ENCODE results near the gene LRRC42. TPM values are rescaled to one million over a fixed set of nuclear protein-coding genes. Genes with fewer than 3 reads are reported as not detected.

The LRRC42 gene
- total RNA-seq, 3 donors from 2014 or later: 11.2 to 20.0 (median 17.7) TPM

DNA sequence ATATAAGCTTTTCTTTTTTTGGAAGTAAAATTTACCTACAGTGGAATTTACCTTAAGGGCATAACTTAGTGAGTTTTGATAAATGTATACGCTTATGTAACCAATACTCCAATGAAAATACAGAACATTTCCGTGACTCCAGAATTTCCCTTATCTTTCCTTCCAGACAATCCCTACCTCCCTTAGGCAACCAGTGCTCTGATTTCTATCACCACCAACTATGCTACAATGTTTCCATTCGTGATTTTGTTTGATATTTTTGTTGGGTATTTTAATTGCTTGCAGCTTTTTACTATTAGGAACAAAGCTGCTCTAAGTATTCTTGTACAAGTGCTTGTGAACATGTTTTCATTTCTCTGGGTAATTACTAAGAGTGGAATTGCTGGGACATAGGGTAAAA lies 15.2 kb upstream of the LRRC42 start:
- Histone ChIP-seq H3K9me3 (no peaks in the 10 kb centered on the region), H3K27me3 (no peaks in the 10 kb centered on the region), H3K36me3 (no peaks in the 10 kb centered on the region), H3K4me1 (no peaks in the 10 kb centered on the region), H3K4me3 (no peak overlapping the region), H3K27ac (no peak overlapping the region)
- DNase-seq (ENCODE audit: low spot score in 2 of 2): no peak
- TF ChIP-seq POLR2AphosphoS5 (IDR thresholded peaks at IDR 0.05) (no peak), POLR2A (IDR thresholded peaks at IDR 0.05) (no peak)
- TF ChIP-seq, protein P1, sequence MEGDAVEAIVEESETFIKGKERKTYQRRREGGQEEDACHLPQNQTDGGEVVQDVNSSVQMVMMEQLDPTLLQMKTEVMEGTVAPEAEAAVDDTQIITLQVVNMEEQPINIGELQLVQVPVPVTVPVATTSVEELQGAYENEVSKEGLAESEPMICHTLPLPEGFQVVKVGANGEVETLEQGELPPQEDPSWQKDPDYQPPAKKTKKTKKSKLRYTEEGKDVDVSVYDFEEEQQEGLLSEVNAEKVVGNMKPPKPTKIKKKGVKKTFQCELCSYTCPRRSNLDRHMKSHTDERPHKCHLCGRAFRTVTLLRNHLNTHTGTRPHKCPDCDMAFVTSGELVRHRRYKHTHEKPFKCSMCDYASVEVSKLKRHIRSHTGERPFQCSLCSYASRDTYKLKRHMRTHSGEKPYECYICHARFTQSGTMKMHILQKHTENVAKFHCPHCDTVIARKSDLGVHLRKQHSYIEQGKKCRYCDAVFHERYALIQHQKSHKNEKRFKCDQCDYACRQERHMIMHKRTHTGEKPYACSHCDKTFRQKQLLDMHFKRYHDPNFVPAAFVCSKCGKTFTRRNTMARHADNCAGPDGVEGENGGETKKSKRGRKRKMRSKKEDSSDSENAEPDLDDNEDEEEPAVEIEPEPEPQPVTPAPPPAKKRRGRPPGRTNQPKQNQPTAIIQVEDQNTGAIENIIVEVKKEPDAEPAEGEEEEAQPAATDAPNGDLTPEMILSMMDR (IDR thresholded peaks at IDR 0.05): no peak
- intact Hi-C loops (cut with DNase I; ENCODE audit: low total_unique reads): no loop called here

DNA sequence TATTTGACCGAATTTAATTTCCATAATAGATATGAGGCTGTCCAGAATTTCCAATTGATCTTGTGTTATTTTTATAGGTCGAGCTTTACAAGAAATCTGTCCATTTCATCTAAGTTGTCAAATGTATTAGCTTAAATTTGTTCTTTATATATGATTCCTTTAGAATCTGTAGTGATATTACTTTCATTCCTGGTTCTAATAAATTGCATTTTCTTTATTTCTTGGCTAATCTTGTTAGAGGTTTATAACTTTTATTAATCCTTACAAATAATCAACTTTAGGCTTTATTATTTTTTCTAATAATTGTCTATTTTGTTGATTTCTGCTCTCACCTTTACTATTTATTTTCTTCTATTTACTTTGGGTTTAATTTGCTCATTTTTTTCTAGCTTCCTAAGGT lies 14.6 kb upstream of the LRRC42 start:
- no peak overlapping the region for H3K27ac ChIP-seq
- no peak overlapping the region for H3K4me3 ChIP-seq
- no peak for DNase-seq (ENCODE audit: low spot score in 2 of 2)
- H3K27me3 ChIP-seq: no peaks in the 10 kb centered on the region
- TF ChIP-seq, protein P1 (IDR thresholded peaks at IDR 0.05): no peak
- no peaks in the 10 kb centered on the region for H3K36me3 ChIP-seq
- no peaks in the 10 kb centered on the region for H3K9me3 ChIP-seq
- intact Hi-C loops (cut with DNase I; ENCODE audit: low total_unique reads): no loop called here
- H3K4me1 ChIP-seq: no peaks in the 10 kb centered on the region

- Histone ChIP-seq H3K4me1 (no peaks in the 10 kb centered on the region), H3K36me3 (no peaks in the 10 kb centered on the region), H3K4me3 (no peak overlapping the region), H3K9me3 (no peaks in the 10 kb centered on the region), H3K27ac (no peak overlapping the region), H3K27me3 (no peaks in the 10 kb centered on the region)
- intact Hi-C loops (cut with DNase I; ENCODE audit: low total_unique reads): no loop called here
- TF ChIP-seq POLR2AphosphoS5 (IDR thresholded peaks at IDR 0.05): no peak
- TF ChIP-seq, protein P1 (IDR thresholded peaks at IDR 0.05): no peak
- no peak for TF ChIP-seq POLR2A (IDR thresholded peaks at IDR 0.05)
- no peak for DNase-seq (ENCODE audit: low spot score in 2 of 2)
These were observed 11.9 kb upstream of the LRRC42 start for GRCh38 chr1:53934170-53934765.

GRCh38 chr1:53936430-53936829 lies 9.7 kb upstream of the LRRC42 start:
- H3K9me3 ChIP-seq: no peaks in the 10 kb centered on the region
- TF ChIP-seq POLR2AphosphoS5 (IDR thresholded peaks at IDR 0.05) (no peak), POLR2A (IDR thresholded peaks at IDR 0.05) (no peak)
- TF ChIP-seq, protein P1 (IDR thresholded peaks at IDR 0.05): no peak
- no peaks in the 10 kb centered on the region for H3K27me3 ChIP-seq
- no peak overlapping the region for H3K27ac ChIP-seq
- intact Hi-C loops (cut with DNase I; ENCODE audit: low total_unique reads): no loop called here
- H3K4me3 ChIP-seq: no peak overlapping the region
- no peaks in the 10 kb centered on the region for H3K4me1 ChIP-seq
- DNase-seq (ENCODE audit: low spot score in 2 of 2): no peak
- H3K36me3 ChIP-seq: no peaks in the 10 kb centered on the region

DNA sequence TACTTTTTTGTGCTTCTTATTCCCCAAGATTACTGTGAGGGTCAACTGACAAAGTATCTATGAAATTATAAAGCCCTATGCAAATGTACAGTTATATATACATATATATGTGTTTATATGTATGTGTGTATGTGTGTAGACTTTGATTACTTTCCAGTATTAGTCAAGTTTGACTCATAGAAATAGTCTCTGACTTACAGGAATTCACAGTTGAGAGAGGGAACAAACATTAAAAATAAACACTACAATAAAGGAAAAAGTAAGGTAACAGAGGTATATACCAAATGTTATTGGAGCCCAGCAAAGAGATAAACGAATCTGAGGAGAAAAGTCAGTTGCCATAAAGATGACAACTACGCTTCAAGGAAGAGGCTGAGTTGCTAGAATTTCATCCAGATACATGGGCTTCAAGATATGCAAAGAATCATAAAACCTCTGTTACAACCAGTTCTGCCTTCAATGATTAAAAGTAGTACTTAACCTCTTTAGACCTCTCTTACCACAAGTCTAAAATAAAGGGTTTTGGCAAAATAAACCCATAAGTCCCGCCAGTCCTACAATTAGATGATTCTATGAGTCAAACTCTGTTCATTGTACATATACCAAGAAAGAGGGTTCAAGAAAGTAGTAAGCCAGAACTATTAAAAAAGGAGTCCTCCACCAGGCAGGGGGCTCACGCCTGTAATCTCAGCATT lies 7.9 kb upstream of the LRRC42 start:
- TF ChIP-seq, protein P1 (IDR thresholded peaks at IDR 0.05): no peak
- TF ChIP-seq POLR2A (IDR thresholded peaks at IDR 0.05) (no peak), POLR2AphosphoS5 (IDR thresholded peaks at IDR 0.05) (no peak)
- no peak for DNase-seq (ENCODE audit: low spot score in 2 of 2)
- Histone ChIP-seq H3K4me1 (no peaks in the 10 kb centered on the region), H3K4me3 (no peak overlapping the region), H3K27me3 (no peaks in the 10 kb centered on the region), H3K27ac (no peak overlapping the region), H3K9me3 (no peaks in the 10 kb centered on the region), H3K36me3 (no peaks in the 10 kb centered on the region)
- intact Hi-C loops (cut with DNase I; ENCODE audit: low total_unique reads): no loop called here

Data from breast epithelium (tissue), 4 donors.